ENCODE measurements around the gene MAMSTR.

GRCh38 chr19:48670699-48671445 is 48.7 kb downstream of the MAMSTR start:
- no peak for TF ChIP-seq CTCF (IDR thresholded peaks at IDR 0.05)
- TF ChIP-seq POLR2A (IDR thresholded peaks at IDR 0.05): no peak
- TF ChIP-seq EP300 (IDR thresholded peaks at IDR 0.05): no peak

Data from ovary (tissue), 3 donors.